ENCODE results near the gene SLC22A15. TPM values are rescaled to one million over a fixed set of nuclear protein-coding genes. Genes with fewer than 3 reads are reported as not detected.

The SLC22A15 gene
- 1.5 and 4.0 TPM in 2 replicates for total RNA-seq

DNA sequence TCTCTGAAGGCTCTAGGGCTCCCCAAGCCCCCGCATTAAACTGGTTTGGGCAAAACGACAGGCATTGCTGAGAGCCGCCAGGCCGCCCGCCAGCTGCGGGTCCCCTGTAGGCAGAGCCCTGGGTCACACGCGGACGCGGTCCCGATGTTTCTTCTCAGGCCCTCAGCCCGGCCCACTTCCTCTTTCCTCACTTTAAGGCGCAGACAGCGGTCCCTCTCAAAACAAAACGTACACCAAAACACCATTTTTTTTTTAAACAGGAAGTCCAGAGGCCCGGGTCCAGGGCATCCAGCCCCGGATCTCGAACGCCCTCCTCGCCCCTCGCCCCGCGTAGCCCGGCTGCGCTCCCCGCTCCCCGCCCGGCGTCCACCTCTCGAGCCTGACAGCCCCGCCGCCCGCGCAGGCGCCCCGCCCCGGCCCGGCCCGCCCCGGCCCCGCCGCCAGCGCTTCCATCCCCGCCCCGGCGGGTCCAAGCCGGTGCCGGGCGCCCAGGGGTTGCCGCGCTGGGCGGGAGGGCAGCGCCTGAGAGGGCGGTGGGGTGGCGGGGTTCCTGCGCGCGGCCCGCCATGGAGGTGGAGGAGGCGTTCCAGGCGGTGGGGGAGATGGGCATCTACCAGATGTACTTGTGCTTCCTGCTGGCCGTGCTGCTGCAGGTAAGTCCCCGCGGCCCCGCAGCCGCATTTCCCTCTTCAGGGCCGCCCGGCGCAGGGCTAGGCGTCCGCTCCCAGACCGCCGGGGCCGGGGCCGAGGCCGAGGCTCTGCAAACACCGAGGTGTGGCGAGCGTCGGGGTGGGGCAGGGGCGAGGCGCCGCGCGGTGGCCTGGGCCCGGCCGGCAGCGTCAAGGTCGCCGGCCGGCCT is at the start of gene SLC22A15:
Gene SLC22A15 (plus strand): TSS at position 452 of the 859 bp plus-strand sequence. CDS start 115 bp downstream, at position 567.

DNA sequence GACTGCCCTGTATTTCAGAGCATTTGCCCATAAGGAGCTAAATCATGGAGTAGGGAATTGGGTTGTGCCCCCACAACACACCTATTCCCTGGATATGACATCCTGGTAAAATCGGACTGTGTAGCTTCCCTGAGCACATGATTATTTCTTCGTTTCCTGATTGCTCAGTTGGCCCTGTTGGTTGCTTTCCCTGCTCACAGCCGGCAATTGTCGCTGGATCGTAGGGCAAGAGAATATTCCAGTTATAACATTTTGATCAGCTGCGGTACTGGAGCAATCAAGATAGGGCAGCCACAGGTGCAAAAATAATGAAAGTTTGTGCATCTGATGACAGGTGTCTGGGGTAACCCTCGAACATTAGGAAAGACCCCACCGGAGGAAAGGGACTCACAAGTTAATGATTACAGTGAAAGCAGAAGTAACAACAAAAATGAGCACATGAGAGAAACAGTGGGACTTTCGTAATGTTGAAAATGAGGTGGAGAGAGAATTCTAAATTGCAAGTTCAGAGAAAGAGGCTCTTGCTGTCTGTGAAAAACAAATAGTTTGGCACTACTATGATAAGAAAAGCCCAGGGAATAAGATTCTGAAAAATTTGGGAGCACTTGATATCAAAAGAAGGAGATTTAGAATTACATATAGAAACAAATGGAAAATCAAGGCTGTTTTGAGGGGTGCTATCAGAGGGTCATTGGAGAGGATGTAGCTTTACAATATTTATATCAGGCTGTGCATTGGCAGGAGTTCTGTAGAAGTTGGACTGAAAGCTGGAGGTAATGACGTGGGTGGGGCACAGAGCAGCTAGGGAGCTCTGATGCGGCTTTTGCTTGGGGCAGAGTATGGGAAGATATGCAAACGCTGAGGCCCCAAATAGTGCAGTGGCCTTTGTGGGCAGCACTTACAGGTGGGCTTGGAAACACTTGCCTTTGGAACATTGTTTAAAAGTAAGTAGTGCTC is 134.5 kb downstream of the SLC22A15 start, which contains the start of gene MAB21L3:
Gene MAB21L3 (plus strand): TSS at position 833 of the 957 bp plus-strand sequence. CDS start 1,217 bp downstream, outside the sequence.

Other genes starting within 250 kb of the SLC22A15 start
- gene CASQ2, start 207.8 kb upstream of the SLC22A15 start, total RNA-seq, result not detected in 2 replicates
- not detected in 2 replicates for gene NHLH2, start 135.4 kb upstream of the SLC22A15 start, total RNA-seq
- gene MAB21L3, start 134.9 kb downstream of the SLC22A15 start, total RNA-seq, result not detected in 2 replicates